Activated T-helper 1 cell treated with Interleukin-2 at 50 U/mL for 16 hours (primary cell): ENCODE measurements around the gene AIMP1.

Experiments
- DNase-seq: peaks from one replicate; pipeline ENCODE4 v3.0.0-alpha.2; 2020; ENCODE audit warnings: low read depth

The AIMP1 gene

GRCh38 chr4:106315968-106316772, at the start of gene AIMP1, which contains the start of gene TBCK:
TSS of gene AIMP1 (plus strand) at chr4:106316550. CDS start at chr4:106325010, 8,460 bp downstream.
TSS of gene TBCK (minus strand) at chr4:106316209. CDS start at chr4:106308960, 7,249 bp downstream.
- DNase-seq, result peak; percentile 69

- no peak for DNase-seq
These were observed 47.6 kb upstream of the AIMP1 start for GRCh38 chr4:106268786-106269185.

GRCh38 chr4:106269711-106270110, 46.6 kb upstream of the AIMP1 start:
- DNase-seq, result no peak

- DNase-seq, result no peak
These were observed 45.6 kb upstream of the AIMP1 start for GRCh38 chr4:106270736-106271135.

- no peak for DNase-seq
These were observed 42.5 kb upstream of the AIMP1 start for GRCh38 chr4:106273831-106274230.

- DNase-seq, result no peak
These were observed 39.1 kb upstream of the AIMP1 start for GRCh38 chr4:106277140-106277675.

- no peak for DNase-seq
These were observed 32.1 kb upstream of the AIMP1 start for GRCh38 chr4:106284227-106284626.

- DNase-seq, result no peak
These were observed 29.7 kb upstream of the AIMP1 start for GRCh38 chr4:106286611-106287010.

- DNase-seq, result no peak
These were observed 28.9 kb upstream of the AIMP1 start for GRCh38 chr4:106287353-106287969.

- no peak for DNase-seq
These were observed 26.6 kb upstream of the AIMP1 start for GRCh38 chr4:106289737-106290136.

GRCh38 chr4:106291678-106292077, 24.7 kb upstream of the AIMP1 start:
- no peak for DNase-seq

- no peak for DNase-seq
These were observed 22.3 kb upstream of the AIMP1 start for GRCh38 chr4:106294062-106294461.

- DNase-seq, result no peak
These were observed 18.9 kb upstream of the AIMP1 start for GRCh38 chr4:106297245-106298035.

GRCh38 chr4:106299977-106300376, 16.4 kb upstream of the AIMP1 start:
- no peak for DNase-seq

- no peak for DNase-seq
These were observed 14.8 kb upstream of the AIMP1 start for GRCh38 chr4:106301393-106302061.

GRCh38 chr4:106302062-106302438, 14.3 kb upstream of the AIMP1 start:
- DNase-seq, result no peak

- no peak for DNase-seq
These were observed 12.6 kb upstream of the AIMP1 start for GRCh38 chr4:106303548-106304281.

GRCh38 chr4:106304632-106305031, 11.7 kb upstream of the AIMP1 start:
- DNase-seq, result no peak

- DNase-seq, result no peak
These were observed 10.8 kb upstream of the AIMP1 start for GRCh38 chr4:106305435-106306055.

- DNase-seq, result no peak
These were observed 9.8 kb upstream of the AIMP1 start for GRCh38 chr4:106306561-106306960.

GRCh38 chr4:106312377-106312776, 4.0 kb upstream of the AIMP1 start:
- no peak for DNase-seq
